Measurements from ENCODE around the gene NOSTRIN.
"Not testable (repeated sequence)": the region's sequence is repeated elsewhere in the genome, so short reads cannot be mapped to it uniquely, and the experiment has no call there.

NOSTRIN gene

DNA sequence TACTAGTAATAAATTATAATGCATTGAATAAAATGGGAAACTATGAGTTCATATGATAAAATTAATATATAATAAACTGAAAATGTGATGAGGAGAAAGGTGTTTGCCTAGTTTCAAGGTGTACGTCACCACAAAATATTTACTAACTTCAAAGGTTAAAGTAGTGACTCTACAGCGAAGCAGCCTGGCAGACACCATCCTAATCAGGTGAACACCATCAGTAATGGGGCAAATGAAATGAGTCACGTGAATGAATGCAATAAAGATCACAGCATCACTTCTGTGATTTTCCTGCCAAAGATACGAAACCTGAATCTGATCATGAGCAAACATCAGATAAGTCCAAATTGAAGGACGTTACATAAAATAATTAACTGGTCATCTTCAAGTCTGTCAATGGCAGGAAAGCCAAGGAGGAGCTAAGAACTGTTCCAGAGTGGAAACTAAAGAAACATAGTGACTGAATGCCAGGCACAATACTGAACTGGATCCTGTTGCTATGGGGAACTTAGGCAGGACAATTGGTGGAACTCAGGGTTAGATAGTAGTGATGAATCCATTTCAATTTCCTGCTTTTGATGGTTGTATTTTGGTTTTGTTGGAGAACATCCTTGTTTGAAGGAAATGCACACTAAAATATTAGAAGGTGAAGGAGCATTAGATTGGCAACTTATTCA is 12.1 kb upstream of the NOSTRIN start:
- DNase-seq: no peak

DNA sequence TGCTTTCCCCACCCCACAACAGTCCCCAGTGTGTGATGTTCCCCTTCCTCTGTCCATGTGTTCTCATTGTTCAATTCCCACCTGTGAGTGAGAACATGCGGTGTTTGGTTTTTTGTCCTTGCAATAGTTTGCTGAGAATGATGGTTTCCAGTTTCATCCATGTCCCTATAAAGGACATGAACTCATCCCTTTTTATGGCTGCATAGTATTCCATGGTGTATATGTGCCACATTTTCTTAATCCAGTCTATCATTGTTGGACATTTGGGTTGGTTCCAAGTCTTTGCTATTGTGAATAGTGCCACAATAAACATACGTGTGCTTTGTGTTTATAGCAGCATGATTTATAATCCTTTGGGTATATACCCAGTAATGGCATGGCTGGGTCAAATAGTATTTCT is 11.3 kb upstream of the NOSTRIN start:
- DNase-seq: not testable (repeated sequence)

DNA sequence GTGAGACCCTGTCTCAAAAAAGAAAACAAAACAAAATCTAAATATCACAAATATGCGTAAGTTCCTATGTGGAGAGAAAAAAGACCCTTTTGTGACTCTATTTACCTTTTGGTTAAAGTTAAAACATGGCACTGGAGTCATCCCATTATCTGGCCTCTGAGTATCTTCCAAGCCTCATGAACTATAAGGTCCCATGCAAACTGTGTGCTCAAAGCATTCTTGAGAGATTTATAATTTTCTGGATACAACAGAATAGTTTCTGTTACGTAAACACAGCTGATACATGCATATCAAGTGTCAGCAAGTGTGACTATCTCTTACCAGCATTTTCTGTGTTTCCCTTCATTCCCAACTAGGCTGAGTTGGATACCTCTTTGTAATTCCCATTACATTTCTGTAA is 8.8 kb upstream of the NOSTRIN start:
- no peak for DNase-seq

DNA sequence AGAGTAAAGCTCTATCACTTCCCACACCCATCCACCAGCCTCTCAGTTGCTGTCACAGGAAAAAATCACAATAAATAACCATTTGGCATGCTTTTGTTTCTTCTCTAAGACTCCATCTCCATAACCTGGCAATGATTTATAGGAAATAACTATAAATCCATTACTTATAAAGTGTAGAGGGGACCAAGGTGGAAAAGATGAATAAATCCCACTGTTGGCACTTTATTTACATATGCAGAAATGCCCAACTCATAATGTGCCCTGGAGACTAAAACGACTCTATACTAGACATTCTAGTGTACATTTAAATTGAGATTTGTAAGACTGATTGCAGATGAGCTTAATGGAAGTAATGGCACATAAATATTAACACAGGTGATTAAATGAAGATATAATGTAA is 7.5 kb upstream of the NOSTRIN start:
- no peak for DNase-seq

DNA sequence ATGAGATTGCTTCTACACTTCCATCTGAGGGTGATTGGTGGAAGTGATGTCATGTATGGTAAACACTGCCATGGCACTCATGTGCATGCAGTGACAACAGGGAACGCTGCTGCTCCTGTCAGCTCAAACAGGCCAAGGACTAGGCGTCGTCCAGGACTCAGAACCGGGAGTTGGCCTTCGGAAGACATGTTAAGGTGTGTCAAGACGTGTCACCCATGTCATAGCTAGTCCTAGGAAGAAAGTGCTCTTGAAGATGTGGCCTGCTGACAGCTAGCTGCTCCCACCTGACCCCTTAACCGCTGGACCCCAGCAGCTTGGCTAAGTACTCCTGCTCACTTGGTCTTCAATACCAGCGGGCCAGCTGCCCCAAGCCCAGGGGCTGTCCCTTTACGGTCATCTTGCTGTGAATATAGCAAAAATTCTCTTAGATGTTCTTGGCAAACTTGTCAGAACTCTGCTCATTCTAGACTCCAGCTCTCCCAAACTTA is 6.3 kb upstream of the NOSTRIN start:
- no peak for DNase-seq

DNA sequence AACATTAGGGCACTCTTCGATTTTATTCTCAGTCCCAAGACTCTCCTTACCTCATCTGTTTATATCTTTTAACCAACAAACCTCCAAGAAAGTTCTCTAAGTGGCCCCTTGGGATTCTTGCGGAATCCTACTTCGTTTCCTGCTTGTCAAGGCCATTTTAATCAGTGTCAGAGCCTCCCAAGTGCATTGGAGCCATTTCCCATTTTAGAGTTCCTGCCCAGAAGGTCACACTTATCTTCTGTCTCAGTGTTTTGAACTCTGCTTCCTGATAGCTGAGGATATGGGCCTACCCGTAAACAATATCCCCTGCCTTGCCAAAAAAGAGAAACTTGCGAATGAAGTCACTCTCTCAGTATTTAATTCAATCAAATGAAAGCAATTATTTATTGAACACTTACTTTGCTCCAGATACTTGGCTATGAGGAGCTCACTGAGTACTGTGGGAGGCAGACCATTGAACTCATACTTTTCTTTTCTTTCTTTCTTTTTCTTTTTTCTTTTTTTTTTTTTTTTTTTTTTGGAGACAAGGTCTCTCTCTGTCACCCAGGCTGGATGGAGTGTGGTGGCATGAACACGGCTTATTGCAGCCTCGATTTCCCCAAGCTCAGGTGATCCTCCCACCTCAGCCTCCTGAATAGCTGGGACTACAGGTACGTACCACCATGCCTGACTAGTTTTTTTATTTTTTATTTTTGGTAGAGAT is 5.7 kb upstream of the NOSTRIN start:
- DNase-seq: peak; percentile 31

DNA sequence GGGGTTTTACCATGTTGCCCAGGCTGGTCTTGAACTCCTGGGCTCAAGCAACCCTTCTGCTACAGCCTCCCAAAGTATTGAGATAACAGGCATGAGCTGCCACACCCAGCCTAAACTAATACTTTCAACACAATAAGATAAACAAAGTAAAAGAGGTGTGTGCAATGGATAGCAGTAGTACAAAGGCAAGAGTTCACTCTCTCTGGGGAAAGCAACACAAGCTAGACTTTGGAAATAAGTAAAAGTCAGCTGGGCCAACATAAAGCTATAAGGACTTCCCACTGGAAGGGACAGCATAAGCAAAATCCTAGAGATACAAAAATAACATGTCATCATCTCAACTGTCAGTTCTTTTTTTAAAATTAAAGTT is 5.2 kb upstream of the NOSTRIN start:
- DNase-seq: peak; percentile 22

DNA sequence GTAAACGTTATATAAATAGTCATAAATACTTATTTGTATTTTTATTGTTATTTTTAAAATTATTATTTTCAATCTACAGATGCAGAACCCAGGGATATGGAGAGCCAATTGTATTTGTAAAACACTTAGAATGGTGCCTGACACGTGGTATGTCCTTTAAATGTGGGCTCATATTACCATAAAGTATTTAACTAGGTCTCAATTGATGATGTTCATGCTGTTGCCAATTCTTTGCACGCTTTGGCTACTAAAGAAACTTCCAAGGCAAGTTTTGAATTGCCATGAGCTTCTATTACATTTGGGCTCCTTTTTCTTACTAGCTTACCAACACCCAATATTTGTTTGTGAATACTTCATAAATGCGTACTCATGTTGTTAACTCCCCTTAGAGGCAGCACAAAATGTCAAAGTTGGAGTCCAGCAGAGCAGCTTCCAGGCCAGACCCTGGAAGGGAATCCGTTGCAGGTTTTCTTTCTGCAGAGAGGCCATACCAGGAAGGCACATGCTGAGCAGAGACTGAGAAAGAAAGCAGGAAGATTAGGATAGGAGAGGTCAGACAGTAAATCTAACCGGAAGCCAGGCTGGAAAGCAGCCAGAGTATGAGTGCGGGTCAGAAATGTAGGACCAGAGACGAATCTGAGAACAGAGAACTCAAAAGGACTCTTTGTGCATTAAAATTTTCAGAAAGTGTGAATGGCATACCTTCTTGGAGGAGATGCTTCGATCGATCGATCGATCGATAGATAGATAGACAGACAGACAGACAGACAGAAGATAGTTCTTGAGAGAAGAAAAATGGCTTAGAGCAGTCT is 4.2 kb upstream of the NOSTRIN start:
- peak; percentile 77 for DNase-seq

DNA sequence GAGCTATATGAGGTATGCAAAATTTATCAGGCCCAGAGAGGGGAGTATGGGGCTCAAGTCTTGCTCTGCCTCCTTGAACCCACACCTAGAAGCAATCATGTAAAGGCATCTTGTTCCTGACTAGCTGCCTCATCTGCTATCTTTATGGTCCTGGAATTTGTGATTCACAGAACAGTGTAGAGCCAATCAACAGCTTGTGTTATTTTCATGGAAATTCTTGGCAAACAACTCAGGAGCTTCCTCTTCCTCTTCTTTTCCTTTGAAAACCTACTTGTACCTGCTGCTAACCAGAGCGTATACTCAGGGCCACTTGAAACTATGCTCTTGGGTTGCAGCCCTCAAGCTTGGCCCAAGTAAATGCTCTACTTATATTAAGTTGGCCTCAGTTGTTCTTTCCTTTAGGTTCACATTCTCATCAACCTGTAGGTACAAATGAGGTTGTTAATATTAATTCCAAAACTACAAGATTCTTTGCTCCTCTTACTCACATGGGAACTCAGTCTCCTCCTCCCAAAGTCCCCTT is 3.5 kb upstream of the NOSTRIN start:
- no peak for DNase-seq

DNA sequence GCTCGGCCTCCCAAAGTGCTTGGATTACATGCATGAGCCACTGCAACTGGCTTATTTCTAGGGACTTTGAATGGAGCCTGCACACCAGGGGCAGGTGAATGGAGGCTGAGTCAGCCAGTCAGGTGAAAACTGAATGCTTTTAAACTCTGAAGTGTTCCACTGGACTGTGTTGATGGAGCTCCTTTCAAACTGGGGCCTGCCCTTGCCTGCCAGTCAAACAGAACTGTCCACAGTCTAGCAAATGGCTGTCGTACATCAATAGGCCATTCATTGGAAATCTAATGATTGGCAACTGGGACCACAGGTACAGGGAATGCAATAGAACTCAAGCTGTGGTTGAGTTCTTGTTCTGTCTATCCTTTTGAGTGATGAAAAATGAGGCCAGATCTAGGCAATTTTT is 966 bp upstream of the NOSTRIN start:
- no peak for DNase-seq

DNA sequence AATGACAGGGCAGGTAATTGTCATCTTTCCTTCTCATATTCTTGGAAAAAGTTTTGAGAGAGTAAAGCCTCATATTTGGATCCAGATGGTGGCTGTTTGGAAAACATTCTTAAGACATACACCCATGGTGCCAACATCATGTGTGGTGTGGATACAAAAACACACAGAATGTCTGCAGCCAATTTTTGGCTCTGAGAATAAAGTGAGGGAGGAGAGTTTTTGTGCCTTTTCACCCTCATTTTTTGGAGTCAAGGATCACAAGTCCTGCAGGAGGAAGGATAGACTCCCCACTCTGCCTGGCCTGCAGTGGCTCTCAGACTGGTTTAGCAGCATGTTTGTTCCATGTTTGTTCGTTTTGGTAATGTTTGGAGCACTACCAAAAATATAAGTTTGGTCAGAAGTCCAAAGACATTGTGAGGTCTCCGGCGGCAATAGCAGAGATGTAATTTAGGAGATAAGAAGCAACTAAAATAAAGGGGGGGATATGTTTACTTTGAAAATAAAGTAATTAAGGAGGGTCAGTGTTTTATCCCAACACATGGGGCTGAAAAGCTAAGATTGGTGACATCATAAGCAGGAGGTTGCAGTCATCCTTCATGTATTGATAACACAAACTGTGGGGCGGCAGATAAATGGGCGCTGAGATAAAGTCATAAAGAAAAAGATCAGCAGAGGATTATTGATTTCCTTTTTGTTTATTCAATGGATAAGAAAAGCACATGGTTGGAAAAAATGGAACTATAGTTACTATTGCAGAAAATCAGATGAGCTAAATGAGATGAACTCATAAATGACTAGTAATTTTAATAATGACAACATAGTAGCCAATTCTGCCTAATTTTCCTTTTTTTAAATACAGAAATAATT is 655 bp downstream of the NOSTRIN start:
- DNase-seq: peak; percentile 62

DNA sequence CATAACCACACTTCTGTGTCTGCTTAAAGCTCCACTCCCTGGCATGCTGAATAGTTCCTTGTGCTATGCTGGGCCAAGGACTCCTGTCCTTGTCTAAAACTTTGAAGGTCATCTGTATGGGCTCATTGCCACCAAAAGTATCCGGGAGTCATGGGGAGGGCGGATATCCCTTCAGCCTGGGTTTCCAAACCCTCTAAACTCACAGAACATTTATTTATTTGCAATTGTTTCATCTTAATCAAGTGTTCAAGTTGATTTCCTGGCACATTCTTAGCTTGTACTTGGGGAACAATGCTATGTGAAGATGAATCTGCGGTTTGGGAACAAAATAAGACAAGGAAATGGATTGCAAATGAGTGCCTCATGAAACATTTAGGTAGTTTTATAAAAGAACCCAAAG is 1.8 kb downstream of the NOSTRIN start:
- DNase-seq: no peak

DNA sequence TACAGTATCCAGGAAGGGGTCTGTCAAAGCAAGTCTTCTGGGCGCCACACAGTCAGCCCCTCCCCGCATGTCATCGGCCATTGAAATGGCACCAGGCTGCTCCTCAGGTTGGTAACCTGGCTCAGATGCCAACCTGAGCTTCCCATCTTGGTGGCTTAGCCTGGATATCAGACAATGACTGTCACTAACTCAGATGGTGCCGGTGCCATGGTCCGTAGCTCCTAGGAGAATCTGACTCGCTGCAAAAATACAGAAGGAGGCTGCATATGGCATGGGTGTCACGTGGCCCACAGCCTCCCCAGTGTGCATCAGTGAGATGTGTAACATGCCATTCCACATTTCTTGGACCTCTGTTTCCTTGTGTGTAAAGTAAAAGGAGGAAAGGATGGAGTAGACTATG is 3.2 kb downstream of the NOSTRIN start:
- no peak for DNase-seq

DNA sequence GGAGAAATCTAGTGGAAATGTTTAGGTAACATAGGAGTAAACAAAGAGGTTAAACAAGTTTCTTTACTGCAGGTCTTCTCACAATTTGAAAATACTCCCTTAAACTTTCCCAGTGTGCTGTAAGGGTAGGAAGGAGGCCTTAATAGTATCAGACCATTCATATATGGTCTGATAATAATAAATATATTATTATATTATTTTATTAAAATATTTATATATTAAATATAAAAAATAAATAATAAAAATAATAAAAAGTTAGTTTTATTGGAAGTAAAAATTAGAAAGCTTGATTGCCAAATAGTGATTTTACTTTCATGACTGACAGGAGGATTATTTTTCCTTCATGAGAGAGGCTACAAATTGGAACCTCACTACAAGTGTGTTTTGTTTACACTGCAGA is 7.1 kb downstream of the NOSTRIN start:
- DNase-seq: no peak

DNA sequence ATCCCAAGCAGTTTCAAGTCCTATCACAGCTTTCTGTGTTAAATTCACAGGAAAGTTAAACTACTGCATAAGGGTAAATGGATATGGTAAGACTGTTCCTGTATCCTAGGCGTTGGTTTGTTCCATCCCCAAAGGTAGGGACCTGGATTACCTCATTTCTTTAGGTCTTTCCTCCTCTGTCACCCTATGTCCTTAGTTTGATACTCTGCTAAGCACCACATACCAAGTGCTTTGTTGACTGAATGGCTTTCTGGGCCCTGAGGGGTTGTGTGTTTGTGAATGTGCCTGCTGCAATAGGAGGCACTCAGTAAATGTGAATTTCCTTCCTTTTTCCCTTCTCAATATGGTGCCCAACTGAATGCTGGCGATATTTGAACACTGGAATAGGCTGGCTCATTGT is 7.8 kb downstream of the NOSTRIN start:
- DNase-seq: no peak

DNA sequence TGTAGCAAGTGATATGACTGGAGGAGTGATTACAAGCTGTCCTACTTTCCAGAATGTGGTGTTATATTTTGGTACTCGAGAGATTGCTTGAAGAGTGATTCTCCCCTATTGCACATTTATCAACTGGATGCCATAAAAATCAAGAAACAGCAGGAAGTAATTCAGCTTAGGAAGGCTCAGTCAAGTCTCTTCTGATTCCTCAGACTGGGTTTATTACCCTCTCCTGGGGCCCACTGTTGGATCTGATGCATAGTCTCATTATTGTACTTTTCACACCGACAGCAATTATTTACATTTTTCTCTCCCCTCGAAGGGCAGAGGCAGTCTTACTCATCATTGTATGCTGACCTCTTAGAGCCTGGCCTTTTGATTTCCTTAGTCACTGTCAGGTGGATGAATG is 9.3 kb downstream of the NOSTRIN start:
- DNase-seq: no peak

DNA sequence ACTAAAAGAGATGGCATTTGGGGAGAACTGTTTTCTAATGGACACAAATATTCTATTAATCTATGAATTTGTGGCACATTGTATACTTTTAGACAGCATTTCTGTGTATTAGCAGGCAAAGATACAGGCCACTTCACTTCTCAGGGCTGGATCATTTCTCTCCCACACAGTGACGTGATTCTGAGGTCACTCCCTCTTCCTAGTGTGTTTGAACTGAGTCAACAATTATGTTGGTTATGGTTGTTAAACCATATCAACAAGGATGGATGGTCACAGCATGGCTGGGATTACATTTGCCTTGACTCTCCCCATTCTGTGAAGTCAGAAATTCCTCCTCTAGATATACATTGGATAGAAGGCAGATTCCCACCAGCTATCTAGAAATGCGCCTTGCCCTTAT is 11.6 kb downstream of the NOSTRIN start:
- no peak for DNase-seq

DNA sequence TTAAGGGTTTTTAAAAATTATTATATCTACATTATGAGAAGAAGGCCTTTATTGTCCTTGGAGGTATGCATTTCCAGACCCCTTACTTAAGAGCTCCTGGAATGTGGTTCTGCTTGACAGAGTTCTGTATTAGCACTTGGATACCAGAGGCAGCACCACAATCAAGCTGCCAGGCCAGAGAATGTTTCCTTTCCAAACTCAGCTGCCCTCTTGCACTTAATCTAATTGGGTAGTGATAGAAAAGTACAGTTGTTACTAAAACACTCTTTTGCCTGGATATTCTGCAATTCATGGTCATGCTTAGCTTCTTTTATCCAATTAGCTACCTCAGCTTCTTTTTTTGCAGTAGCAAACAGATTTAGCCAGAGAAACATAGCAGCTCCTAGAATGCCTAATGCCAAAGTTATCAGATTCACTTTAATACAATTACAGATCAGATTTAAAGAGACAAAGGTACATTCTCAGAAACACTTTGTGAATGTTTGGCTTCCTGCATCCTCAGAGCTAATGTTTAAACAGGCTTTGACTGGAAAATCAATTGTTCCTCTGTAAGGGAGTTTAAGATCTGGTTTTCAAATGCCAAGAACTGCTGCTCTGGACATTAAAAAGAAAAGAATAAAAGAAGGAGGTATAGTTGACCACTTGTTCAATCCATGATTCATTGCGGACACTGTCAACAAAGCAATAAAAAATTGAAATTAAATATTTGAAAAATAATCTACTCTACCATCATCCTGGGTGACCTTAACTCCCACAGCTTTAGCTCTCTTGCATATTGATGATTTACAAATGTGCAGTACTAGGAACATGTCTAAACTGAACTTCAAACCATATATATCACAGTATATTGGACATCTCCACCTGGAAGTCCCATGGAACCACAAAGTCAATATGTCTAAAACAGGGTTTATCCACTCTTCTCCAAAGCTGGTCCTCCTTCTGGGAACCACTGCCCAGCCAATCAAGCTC is 12.8 kb downstream of the NOSTRIN start:
- DNase-seq: no peak

DNA sequence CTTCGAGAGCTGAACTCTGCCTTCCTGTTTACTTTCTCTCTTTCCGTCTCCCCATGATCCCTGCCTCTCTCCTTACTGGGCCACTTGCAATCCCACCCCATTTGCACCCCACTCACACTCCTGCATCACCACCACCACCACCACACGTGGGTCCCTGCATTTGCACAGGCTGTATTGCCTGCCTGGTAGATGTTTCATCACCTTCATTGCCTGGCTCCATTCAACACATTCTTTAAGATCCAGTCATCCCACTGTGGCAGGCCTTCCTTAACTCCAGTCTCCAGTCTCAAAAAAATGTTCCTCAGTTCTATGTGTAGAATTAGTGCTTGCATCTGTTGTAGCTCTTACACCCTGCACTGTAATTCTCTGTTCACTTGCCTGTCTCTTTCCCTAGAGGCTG is 13.9 kb downstream of the NOSTRIN start:
- no peak for DNase-seq

DNA sequence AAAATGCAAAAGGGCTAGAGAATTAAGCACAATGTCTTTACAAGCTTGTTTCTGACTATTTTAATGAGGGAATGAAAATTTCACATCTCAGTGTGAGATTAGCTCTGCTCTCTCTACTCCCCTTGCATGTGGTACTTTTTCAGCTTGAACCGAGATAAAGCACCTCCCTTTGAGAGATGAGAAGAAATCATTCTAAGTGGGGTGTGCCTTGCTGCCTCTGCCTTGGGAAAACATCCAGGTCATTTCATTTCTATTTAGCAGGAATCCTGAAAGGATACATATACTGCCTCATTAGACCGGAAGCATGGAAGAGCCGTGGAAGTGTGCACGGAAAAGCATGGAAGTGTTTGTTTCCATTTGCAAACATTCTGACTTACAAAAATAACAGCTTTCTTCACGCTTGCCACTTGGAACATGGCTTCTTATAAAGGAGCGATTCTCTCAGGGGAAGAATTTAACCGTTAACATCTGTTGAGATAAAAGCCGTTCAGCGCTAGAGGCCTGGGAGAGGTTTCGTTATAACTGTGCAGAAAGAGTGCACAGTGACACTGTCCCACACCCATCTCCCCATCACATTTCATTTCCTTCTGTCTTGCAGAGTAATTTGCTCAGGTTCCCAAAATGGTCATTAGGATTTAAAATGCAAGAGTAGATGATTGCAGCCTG is 16.7 kb downstream of the NOSTRIN start:
- DNase-seq: no peak

All from OCI-M1 (cell line).